ENCODE measurements around the gene KY.
"Not testable (repeated sequence)": the region's sequence is repeated elsewhere in the genome, so short reads cannot be mapped to it uniquely, and the experiment has no call there.

Gene KY

DNA sequence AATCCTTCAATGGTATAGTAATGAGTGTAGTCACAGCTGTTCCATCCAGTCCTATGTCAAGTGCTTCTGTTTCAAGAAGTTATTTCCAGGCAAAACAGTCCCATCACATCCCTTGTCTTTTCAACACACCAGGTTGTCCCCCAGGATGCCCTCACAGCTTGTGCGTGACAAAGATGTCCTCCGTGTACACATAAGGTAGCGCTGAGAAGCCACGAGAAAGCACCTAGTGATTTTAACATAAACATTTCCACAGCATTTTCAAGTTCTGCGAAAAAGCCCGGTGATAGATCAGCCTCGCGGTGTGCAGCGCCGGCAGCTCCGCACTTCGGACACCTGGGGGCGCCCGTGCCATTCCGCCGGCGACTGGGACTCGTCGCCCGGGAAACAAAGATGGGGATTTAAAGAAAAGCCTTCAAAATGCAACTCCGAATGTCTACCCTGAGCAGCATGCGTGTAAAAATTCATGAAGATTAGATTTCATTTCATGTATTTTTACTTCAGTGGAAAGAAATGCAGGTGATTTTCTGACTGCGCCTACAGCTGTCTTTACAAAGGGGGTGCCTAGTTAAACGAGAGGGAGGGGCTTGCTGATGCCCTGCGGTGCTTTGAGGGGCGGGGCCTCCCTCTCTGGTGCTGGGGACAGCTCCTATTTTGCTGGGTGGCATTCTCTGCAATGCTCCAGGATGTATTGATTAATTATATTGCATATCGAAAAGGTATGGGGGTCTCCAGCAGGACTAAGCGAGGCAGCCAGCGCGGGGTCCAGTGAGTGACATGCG, 49.9 kb downstream of the KY start:
- H3K27ac ChIP-seq = no peak overlapping the region
- TF ChIP-seq ZFX (IDR thresholded peaks at IDR 0.05) = no peak
- TF ChIP-seq, protein P1, sequence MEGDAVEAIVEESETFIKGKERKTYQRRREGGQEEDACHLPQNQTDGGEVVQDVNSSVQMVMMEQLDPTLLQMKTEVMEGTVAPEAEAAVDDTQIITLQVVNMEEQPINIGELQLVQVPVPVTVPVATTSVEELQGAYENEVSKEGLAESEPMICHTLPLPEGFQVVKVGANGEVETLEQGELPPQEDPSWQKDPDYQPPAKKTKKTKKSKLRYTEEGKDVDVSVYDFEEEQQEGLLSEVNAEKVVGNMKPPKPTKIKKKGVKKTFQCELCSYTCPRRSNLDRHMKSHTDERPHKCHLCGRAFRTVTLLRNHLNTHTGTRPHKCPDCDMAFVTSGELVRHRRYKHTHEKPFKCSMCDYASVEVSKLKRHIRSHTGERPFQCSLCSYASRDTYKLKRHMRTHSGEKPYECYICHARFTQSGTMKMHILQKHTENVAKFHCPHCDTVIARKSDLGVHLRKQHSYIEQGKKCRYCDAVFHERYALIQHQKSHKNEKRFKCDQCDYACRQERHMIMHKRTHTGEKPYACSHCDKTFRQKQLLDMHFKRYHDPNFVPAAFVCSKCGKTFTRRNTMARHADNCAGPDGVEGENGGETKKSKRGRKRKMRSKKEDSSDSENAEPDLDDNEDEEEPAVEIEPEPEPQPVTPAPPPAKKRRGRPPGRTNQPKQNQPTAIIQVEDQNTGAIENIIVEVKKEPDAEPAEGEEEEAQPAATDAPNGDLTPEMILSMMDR (conservative IDR thresholded peaks at IDR 0.05) = peak; percentile 100

DNA sequence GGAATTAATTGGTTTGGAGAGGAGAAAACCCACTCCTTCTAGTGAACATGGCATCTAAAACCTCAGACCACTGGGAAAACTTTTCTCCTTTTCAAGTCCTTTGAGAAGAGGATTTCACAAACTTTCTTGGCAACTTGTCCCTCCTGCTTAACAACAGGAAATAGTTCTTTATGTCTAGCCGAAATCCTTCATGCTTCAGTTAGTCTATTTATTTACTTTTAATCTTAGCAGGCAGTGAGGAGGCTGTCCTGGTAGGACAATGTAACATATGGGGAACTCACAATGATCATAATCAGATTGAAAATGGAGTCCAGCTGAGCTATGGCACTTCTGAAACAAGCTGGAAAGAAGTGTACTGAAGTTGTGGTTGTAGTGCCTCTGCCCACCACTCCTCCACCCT, 50.6 kb downstream of the KY start:
- no peak overlapping the region for H3K27ac ChIP-seq
- TF ChIP-seq ZFX (IDR thresholded peaks at IDR 0.05) = no peak
- TF ChIP-seq, protein P1 (conservative IDR thresholded peaks at IDR 0.05) = no peak

DNA sequence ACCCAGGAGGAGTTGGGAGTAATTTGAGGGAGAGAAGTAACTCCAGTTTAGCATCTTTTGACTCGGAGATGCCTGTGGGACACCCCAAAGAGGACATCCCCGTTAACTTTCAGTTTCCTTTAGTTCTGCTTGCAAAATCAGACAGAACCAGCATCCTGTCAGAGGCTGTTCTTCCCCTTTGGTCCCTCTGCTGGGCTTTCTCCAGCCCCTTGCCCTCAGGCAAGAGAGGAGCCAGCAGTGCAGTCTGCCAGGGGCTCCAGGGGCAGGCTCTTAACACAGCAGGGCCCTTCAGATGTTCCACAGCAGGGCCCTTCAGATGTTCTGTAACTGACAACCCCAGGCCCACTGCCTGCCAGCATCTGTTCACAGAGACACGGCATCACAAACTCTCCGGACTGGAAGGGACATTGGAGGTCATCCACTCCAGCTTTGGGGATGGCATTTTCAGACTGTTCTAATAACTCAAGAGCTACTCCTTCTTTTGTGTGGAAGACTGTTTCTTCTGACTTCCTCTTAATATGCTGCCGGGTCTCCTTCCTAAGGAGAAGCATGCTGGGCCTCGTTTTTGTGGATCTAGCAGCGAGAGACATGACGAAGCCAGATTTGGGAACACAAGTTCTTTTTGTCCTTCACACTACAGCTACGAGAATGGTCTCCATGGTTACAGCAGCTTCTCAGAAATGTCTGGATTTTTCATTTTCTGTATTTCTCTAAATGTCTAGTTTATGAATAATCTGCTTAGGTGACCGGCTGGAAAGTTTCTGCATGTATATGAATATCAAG, 51.9 kb downstream of the KY start:
- TF ChIP-seq ZFX (IDR thresholded peaks at IDR 0.05) = no peak
- TF ChIP-seq, protein P1 (conservative IDR thresholded peaks at IDR 0.05) = no peak
- H3K27ac ChIP-seq = no peak overlapping the region

DNA sequence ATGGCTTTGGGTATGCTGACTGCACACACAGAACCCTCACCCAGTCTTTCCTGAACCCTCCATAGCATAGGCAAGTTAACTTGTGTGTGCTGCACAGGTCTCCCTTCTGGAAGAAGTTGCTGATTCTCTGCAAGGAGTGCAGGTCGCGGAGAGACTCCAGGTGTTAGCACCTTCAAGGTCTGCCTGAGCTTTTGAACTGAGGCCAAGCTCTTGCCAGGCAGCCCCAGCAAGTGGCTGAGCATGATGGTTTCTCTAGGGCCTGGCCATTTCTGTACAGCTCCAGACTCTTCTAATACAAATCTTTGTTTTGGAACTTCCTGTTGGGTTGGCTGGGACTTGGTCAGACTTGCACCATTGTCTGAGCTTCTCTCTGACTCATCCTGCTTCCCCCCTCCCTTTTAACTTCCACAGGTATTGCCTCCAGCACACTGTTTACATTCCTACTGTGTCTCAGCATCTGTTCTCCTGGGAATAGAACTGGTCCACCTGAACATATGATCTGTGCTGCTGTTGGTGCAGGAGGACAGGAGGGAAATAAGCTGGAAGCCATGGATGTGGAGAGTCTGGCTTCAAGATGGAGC, 53.3 kb downstream of the KY start:
- TF ChIP-seq ZFX (IDR thresholded peaks at IDR 0.05) = no peak
- TF ChIP-seq, protein P1 (conservative IDR thresholded peaks at IDR 0.05) = no peak

DNA sequence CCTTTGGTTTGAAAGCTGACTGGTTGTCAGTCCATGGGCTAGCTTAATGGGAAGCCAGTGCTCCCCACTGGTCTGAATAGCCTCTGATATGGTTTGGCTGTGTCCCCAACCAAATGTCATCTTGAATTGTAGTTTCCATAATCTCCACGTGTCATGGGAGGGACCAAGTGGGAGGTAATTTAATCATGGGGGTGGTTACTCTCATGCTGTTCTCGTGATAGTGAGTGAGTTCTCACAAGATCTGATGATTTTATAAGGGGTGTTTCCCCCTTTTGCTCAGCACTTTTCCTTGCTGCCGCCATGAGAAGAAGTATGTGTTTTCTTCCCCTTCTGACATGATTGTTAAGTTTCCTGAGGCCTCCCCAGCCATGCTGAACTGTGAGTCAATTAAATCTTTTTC, 55.8 kb downstream of the KY start:
- not testable (repeated sequence) for H3K27ac ChIP-seq

More for the DNA sequence above, 53.3 kb downstream of the KY start:
- H3K27ac ChIP-seq = no peak overlapping the region

DNA sequence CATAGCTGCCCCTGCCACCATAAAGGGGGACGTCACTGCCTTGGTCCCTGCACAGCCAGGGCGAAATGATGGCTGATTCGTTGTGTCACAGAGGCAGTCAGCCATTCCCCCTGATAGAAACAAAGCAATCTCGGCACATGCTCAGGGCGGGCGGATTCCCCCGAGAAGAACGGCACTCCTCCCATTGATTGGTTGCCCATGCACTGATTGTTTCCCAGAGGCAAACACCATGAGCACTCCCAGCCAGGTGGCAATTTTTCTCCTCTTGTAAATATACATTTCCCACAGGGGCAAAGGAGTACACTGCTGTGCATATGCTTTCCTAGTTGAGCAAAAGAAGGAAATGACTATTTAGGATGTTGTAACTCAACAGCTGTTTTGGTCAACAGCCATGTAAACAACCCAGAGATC, 56.5 kb downstream of the KY start:
- H3K27ac ChIP-seq = no peak overlapping the region
- TF ChIP-seq, protein P1 (conservative IDR thresholded peaks at IDR 0.05) = no peak
- TF ChIP-seq ZFX (IDR thresholded peaks at IDR 0.05) = no peak

DNA sequence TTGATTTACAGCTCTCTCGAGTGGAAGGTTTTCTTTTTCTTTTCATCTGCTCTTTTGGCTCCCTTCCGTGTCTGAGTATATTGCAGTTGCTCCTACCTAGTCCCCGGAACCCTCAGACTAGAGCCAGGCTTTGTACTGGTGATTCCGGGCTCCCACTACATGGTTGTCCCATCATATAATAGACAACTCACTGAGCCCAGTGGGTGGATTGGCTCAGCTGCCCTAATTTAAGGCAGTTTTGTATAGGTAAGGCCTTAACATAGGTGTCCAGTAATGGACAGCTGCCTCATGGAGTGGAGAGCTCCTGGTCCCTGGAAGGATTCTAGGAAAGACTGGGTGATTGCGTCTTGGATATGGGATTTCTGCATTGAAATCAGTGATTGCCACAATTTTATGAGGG, 58.0 kb downstream of the KY start:
- no peak overlapping the region for H3K27ac ChIP-seq
- no peak for TF ChIP-seq ZFX (IDR thresholded peaks at IDR 0.05)
- TF ChIP-seq, protein P1 (conservative IDR thresholded peaks at IDR 0.05) = no peak
